NCI-H446 (cell line): ENCODE data around the gene SOS1.
"Not testable (repeated sequence)": the region's sequence is repeated elsewhere in the genome, so short reads cannot be mapped to it uniquely, and the experiment has no call there.

Source experiments
- DNase-seq, 2 experiments: peaks; one replicate each; lab custom pipeline; 2025; lab: John Stamatoyannopoulos, UW

Gene SOS1

GRCh38 chr2:38968021-38968420 lies 152.8 kb downstream of the SOS1 start:
- no peak for DNase-seq

- no peak for DNase-seq
Observed at GRCh38 chr2:38966678-38967077, 154.2 kb downstream of the SOS1 start.

GRCh38 chr2:38966006-38966405 lies 154.8 kb downstream of the SOS1 start:
- DNase-seq = no peak

- no peak for DNase-seq
Observed at GRCh38 chr2:38960609-38961320, 160.1 kb downstream of the SOS1 start.

- no peak for DNase-seq
Observed at GRCh38 chr2:38959938-38960608, 160.8 kb downstream of the SOS1 start.

- DNase-seq = no peak
Observed at GRCh38 chr2:38959466-38959865, 161.4 kb downstream of the SOS1 start.

- no peak for DNase-seq
Observed at GRCh38 chr2:38957972-38958371, 162.9 kb downstream of the SOS1 start.

GRCh38 chr2:38951766-38952165 lies 169.1 kb downstream of the SOS1 start:
- DNase-seq = no peak

GRCh38 chr2:38948995-38949394 lies 171.9 kb downstream of the SOS1 start:
- no peak for DNase-seq

GRCh38 chr2:38948387-38948882 lies 172.4 kb downstream of the SOS1 start:
- no peak for DNase-seq

GRCh38 chr2:38947241-38948239 lies 173.3 kb downstream of the SOS1 start:
- DNase-seq = peak; percentile 75 to 81

- no peak for DNase-seq
Observed at GRCh38 chr2:38945911-38946310, 174.9 kb downstream of the SOS1 start.

GRCh38 chr2:38945372-38945771 lies 175.5 kb downstream of the SOS1 start:
- no peak for DNase-seq

- DNase-seq = no peak
Observed at GRCh38 chr2:38943784-38944183, 177.1 kb downstream of the SOS1 start.

- no peak for DNase-seq
Observed at GRCh38 chr2:38940746-38941145, 180.1 kb downstream of the SOS1 start.

- DNase-seq = no peak
Observed at GRCh38 chr2:38937548-38937947, 183.3 kb downstream of the SOS1 start.

GRCh38 chr2:38936516-38936915 lies 184.3 kb downstream of the SOS1 start:
- not testable (repeated sequence) for DNase-seq

- DNase-seq = no peak
Observed at GRCh38 chr2:38935568-38936172, 185.2 kb downstream of the SOS1 start.

GRCh38 chr2:38934742-38935141 lies 186.1 kb downstream of the SOS1 start:
- DNase-seq = no peak

- DNase-seq = peak in 1 of 2 experiments; percentile 1
Observed at GRCh38 chr2:38933653-38934052, 187.2 kb downstream of the SOS1 start.

- DNase-seq = no peak
Observed at GRCh38 chr2:38932586-38932985, 188.3 kb downstream of the SOS1 start.
